Testis (tissue), 3 donors: ENCODE results near the gene MIB2. TPM values are rescaled to one million over a fixed set of nuclear protein-coding genes. Genes with fewer than 3 reads are reported as not detected.
A peak's percentile ranks its signal among the peaks of the same experiment; 100 is the strongest.

Source experiments
- DNase-seq: peaks from one replicate; pipeline ENCODE4 v3.0.0-alpha.2; 2019
- H3K27ac ChIP-seq, 2 donors: fragments of 200-600 bp; sonication (generic); one replicate each; pipeline ENCODE4 v1.5.1; 2019
- H3K27me3 ChIP-seq: fragments of 200-600 bp; sonication (generic); one replicate; pipeline ENCODE4 v1.5.1; 2019
- H3K36me3 ChIP-seq: fragments of 200-600 bp; sonication (generic); one replicate; pipeline ENCODE4 v1.5.1; 2017; ENCODE audit warnings: low read depth; ENCODE audit errors: missing control alignments
- H3K4me1 ChIP-seq: fragments of 200-600 bp; sonication (generic); one replicate; pipeline ENCODE4 v1.5.1; 2019
- H3K4me3 ChIP-seq, 2 donors: fragments of 200-600 bp; sonication (generic); one replicate each; pipeline ENCODE4 v1.5.1; 2017 to 2019
- H3K9me3 ChIP-seq: fragments of 200-600 bp; sonication (generic); one replicate; pipeline ENCODE4 v1.5.1; 2017
- CTCF ChIP-seq, 3 experiments: fragments of 450-650 bp in 2 of 3; fragments of 200-600 bp in 1 of 3; sonication (generic) in 1 of 3; IDR thresholded peaks; one replicate each; pipeline ENCODE4 v1.5.1; 2016 to 2019; ENCODE audit warnings: antibody characterized with exemption in 3 of 3, mild to moderate bottlenecking in 2 of 3, moderate library complexity in 1 of 3
- POLR2A ChIP-seq: fragments of 450-650 bp; IDR thresholded peaks from one replicate; pipeline ENCODE4 v1.6.1; 2017; ENCODE audit warnings: antibody characterized with exemption, mild to moderate bottlenecking, moderate library complexity
- WGBS, 2 donors: methylation state at CpG; one replicate each; pipeline ENCODE4 v1.1.5; 2018; 5-methylcytosine and 5-hydroxymethylcytosine counted together
- intact Hi-C: fragments of 100-400 bp; cut with DNase I; formaldehyde crosslinking; loops from one replicate; pipeline ENCODE4 v1.15.1; 2023; ENCODE audit warnings: low total_unique reads
- polyA plus RNA-seq: library from polyadenylated mRNA; stranded (reverse); fragments of 350-450 nt; fragmentation: Illumina TruSeq; extraction: RNeasy Lipid Tissue Mini Kit (QIAGEN cat#74804); gene quantifications from one replicate; pipeline ENCODE4 v1.2.3, GENCODE V29; 2014; ENCODE audit warnings: low read depth, low replicate concordance; ENCODE audit not compliant: insufficient read depth
- total RNA-seq, 2 donors: library from RNA; depleted of rRNA; stranded (reverse); fragments of >200 nt; gene quantifications; one replicate each; pipeline ENCODE4 v1.2.3, GENCODE V29; 2016

Gene MIB2
- total and polyA plus RNA-seq, 3 donors from 2014 or later: 38.7 to 172 (median 154) TPM

GRCh38 chr1:1628754-1629429, 13.6 kb downstream of the MIB2 start:
- intact Hi-C loops: no loop called here
- WGBS, 2 donors: 36 to 82% methylated on average over 19 to 26 of the region's 53 CpGs
- Histone ChIP-seq H3K4me3 (peak overlapping the region in 1 of 2 donors; percentile 20), H3K36me3 (no peaks in the 10 kb centered on the region), H3K27me3 (no peaks in the 10 kb centered on the region), H3K4me1 (peaks cover 3% of the 10 kb centered on the region), H3K27ac (no peak overlapping the region), H3K9me3 (no peaks in the 10 kb centered on the region)
- no peak for TF ChIP-seq CTCF (IDR thresholded peaks at IDR 0.05)
- TF ChIP-seq POLR2A: no peak
- DNase-seq: no peak

- H3K27ac ChIP-seq: no peak overlapping the region
- intact Hi-C loops: no loop called here
- H3K27me3 ChIP-seq: no peaks in the 10 kb centered on the region
- peak overlapping the region in 1 of 2 donors; percentile 20 for H3K4me3 ChIP-seq
- WGBS, 2 donors: 61 to 71% methylated on average over 37 to 43 of the region's 48 CpGs
- peaks cover 3% of the 10 kb centered on the region for H3K4me1 ChIP-seq
- TF ChIP-seq CTCF (IDR thresholded peaks at IDR 0.05) (no peak), POLR2A (no peak)
- H3K36me3 ChIP-seq: no peaks in the 10 kb centered on the region
- no peak for DNase-seq
- no peaks in the 10 kb centered on the region for H3K9me3 ChIP-seq
Measured at GRCh38 chr1:1629430-1630190, 14.3 kb downstream of the MIB2 start.

GRCh38 chr1:1630191-1630964, 15.1 kb downstream of the MIB2 start:
- Histone ChIP-seq H3K27me3 (no peaks in the 10 kb centered on the region), H3K27ac (peak overlapping the region; percentile 75 to 92), H3K4me3 (peak overlapping the region; percentile 36 to 45), H3K36me3 (no peaks in the 10 kb centered on the region), H3K9me3 (no peaks in the 10 kb centered on the region), H3K4me1 (peaks cover 3% of the 10 kb centered on the region)
- WGBS, 2 donors: 27 to 46% methylated on average over 36 to 58 of the region's 81 CpGs
- DNase-seq: peak; percentile 75
- TF ChIP-seq POLR2A (no peak), CTCF (IDR thresholded peaks at IDR 0.05) (no peak)
- intact Hi-C loops: no loop called here

GRCh38 chr1:1630965-1631781, 15.9 kb downstream of the MIB2 start:
- 36 to 47% methylated on average over 6 to 67 of the region's 79 CpGs for WGBS, 2 donors
- DNase-seq: peak; percentile 64
- no peaks in the 10 kb centered on the region for H3K27me3 ChIP-seq
- peak overlapping the region; percentile 36 to 45 for H3K4me3 ChIP-seq
- H3K27ac ChIP-seq: peak overlapping the region; percentile 75 to 92
- no peaks in the 10 kb centered on the region for H3K9me3 ChIP-seq
- peaks cover 3% of the 10 kb centered on the region for H3K4me1 ChIP-seq
- intact Hi-C loops: no loop called here
- TF ChIP-seq CTCF (IDR thresholded peaks at IDR 0.05) (no peak), POLR2A (no peak)
- no peaks in the 10 kb centered on the region for H3K36me3 ChIP-seq
